Stimulated activated CD4-positive, alpha-beta T cell treated with anti-CD3 and anti-CD28 coated beads, Interleukin-15, amount 100 ng/mL, for 1 hour (primary cell): ENCODE data around the gene TCAIM.

Source experiments
- DNase-seq, 2 donors: peaks; one replicate each; pipeline ENCODE4 v3.0.0-alpha.2; 2020; ENCODE audit warnings: low read depth in 1 of 2, low spot score in 1 of 2

The TCAIM gene

DNA sequence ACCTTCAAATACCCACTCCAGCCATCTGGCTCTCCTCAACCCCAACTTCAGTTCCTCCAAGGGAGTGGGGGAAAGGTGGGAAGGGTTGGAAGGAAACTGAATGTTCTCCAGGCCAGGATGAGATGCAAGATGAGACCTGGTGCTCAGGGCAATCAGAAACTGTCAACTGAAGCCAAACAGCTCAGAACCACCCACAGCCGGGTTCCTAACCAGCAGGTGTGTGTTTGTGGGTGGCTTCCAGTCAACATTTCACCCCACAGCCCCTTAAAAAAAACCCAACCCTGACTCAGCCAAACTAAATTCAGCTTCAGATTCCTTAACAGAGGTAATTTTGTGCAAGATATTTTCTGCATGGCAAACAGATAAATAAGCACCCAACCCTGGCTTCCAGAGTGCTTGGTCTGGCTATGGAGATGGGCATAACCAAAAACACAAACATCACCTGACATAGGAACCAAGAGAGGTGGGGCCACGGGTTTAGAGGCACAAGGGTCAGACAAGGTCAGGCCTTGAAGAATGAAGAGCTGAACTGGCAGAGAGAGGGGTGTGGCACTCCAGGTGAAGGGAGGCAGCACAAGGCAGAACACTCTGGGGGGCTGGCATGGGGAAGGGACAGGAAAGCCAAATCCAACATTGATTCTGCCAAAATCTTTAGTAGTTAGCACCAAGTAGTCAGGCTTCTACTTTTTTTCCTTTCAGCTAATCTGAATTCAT is 104.2 kb downstream of the TCAIM start:
- DNase-seq = no peak

DNA sequence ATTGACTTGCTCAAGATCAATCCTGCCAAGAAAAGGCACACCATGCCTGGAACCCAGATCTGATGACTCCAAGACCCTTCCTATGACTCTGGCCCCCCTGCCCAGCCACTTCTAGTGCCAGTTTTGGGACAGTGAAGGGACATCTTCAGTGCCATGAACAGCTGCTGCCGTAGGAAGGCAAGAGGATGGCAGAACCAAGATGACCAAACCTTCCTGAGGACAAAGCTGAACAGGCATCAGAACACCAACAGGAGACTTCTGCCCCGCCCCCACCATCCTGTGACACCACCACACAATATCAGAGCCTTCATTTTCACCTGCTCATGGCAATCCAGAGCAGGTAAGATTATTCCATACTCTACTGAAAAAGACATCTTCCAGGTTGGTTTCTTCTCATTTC is 105.9 kb downstream of the TCAIM start:
- DNase-seq = no peak

DNA sequence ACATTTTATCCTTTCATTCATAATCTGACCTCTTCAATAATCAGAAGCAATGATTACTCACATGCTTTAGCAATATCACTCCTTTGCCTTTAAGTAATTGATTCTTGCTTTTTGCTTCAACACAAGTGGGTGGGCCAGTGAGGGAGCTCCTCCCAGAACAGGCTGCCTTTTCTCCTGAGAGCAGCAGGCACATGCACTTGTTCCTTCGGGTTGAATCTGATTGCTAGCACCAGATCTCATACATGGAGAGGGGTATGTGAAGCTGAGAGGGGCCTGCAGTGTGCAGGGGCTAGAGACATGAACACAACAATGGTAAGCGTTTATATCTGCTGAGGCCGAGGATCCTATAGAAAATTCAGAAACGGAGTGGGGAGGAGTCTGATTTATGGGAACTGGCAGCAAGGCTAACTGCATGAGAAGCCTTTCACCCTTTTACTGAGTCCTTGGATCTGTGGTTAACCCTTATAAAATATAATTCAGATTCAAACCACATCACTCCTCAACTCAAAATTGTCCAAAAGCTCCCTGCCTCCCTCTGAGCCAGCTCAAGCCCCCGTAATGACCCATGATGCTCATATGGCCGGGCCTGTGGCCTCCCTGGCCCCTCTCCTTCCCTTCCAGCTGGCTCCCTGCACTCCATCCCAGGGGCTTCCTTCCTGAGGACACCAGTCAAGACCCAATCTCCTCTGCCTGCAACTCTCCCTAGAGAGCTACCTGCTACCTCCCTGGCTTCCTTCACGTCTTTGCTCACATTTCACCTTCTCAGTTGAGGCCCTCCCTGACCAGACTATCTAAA is 106.5 kb downstream of the TCAIM start:
- no peak for DNase-seq

GRCh38 chr3:44445786-44446185 is 107.2 kb downstream of the TCAIM start:
- no peak for DNase-seq

DNA sequence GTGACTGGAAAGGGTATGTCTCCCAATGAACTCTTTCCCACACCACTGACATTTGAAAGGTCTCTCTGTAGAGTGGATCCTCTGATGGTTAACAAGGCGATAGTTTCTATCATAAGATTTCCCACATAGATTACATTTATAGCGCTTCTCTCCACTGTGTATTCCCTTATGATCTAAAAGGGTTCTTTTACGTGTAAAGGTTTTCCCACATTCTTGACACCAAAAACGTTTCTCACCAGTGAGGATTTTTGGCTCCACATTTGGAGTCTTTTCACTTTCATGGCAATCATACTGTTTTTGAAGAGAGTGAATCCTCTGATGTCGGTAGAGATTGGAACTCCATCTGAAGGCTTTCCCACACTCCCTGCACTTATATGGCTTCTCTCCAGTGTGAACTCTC is 108.4 kb downstream of the TCAIM start:
- DNase-seq = no peak

DNA sequence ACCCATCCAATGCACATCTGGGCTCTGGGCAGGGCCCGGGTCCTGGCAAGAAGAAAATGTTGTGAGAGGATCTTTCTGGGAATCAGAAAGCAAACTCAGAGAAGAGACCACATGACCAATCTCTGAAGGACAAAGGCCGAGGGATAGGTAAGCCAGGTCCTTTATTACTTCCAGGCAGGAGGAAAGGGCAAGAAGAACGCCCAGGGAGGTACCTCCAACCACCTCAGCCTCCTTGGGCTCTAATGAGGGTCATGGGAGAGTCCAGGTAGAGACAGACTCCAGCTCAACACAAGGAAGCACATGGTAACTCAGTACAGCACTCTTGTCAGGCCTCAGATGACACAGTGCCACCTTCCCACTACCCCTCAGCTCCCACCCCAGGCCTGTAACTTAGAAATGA is 112.9 kb downstream of the TCAIM start:
- no peak for DNase-seq

GRCh38 chr3:44454258-44454657 is 115.7 kb downstream of the TCAIM start:
- no peak for DNase-seq

DNA sequence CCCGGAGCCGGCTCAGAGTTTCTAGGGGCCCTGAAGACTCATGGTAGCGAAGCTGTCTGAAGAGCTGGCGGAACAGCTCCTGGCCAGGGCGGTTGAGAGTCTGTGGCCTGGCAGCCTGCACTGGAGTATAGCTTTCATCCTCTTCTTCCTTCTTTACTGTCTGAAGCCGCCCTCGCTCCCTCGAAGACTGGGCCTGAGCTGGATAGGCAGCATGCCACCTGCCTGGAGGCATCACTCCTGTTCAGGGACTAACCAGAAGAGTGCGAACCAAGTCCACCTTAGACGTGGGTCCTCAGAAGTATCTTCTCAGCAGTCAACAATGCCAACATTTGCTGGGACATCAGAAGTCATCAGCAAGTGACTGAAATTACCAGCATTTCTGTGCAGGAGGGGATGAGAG is 116.8 kb downstream of the TCAIM start:
- no peak for DNase-seq
